ENCODE data around the gene KRTAP3-1.

KRTAP3-1 gene

DNA sequence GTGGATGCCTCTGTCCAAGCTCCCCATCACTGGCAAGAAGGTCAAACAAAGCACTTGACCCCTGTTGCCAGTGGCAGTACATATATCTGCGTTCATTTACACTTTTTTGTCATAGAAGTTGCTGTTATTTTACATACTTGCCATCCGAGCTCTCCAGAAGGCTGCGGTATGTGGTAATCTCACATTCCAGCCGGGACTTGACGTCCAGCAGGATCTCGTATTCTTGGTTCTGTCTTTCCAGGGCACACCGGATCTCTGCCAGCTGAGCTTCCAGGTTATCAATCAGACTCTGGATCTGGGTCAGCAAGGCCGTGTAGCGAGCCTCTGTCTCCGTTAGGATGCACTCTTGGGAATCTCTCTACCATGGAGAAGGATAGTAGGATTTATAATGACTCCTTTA, 48.8 kb downstream of the KRTAP3-1 start:
- no peak for DNase-seq (ENCODE audit: low read depth)
- no peak overlapping the region for H3K4me3 ChIP-seq (ENCODE audit: low read length)
- no peak for TF ChIP-seq CTCF (conservative IDR thresholded peaks at IDR 0.05; ENCODE audit: low read depth, low read length)
